Spleen (tissue), 11 donors: ENCODE measurements around the gene MVK. TPM values are rescaled to one million over a fixed set of nuclear protein-coding genes. Genes with fewer than 3 reads are reported as not detected.

Experiments used
- DNase-seq: peaks from one replicate; pipeline ENCODE4 v3.0.0-alpha.2; 2020
- H3K27ac ChIP-seq, 8 donors: fragments of 200-600 bp; sonication (generic) in 7 of 8; 1 replicate in 4 of 8; 2 replicates in 4 of 8; pipeline versions ENCODE4 v1.5.0 to v1.8.0; 2016 to 2021; ENCODE audit warnings: inconsistent platforms in 4 of 8, mild to moderate bottlenecking in 4 of 8, moderate library complexity in 1 of 8
- H3K27me3 ChIP-seq, 7 donors: fragments of 200-600 bp; sonication (generic) in 6 of 7; replicated peaks in 1 of 7; 1 replicate in 4 of 7; 2 replicates in 3 of 7; pipeline versions ENCODE4 v1.5.0 to v1.8.0; 2016 to 2021; ENCODE audit warnings: inconsistent platforms in 3 of 7, mild to moderate bottlenecking in 1 of 7
- H3K36me3 ChIP-seq, 6 donors: fragments of 200-600 bp; sonication (generic) in 5 of 6; 1 replicate in 4 of 6; 2 replicates in 2 of 6; pipeline versions ENCODE4 v1.5.0 to v1.8.0; 2016 to 2021; ENCODE audit warnings: inconsistent platforms in 2 of 6
- H3K4me1 ChIP-seq, 6 donors: fragments of 200-600 bp; sonication (generic) in 5 of 6; 1 replicate in 3 of 6; 2 replicates in 3 of 6; pipeline versions ENCODE4 v1.5.0 to v1.8.0; 2016 to 2021; ENCODE audit warnings: inconsistent platforms in 3 of 6
- H3K4me3 ChIP-seq, 8 donors: fragments of 200-600 bp; sonication (generic) in 7 of 8; 1 replicate in 4 of 8; 2 replicates in 4 of 8; pipeline versions ENCODE4 v1.5.0 to v1.8.0; 2016 to 2021; ENCODE audit warnings: inconsistent platforms in 4 of 8, mild to moderate bottlenecking in 4 of 8, moderate library complexity in 2 of 8
- H3K9me3 ChIP-seq, 8 donors: fragments of 200-600 bp; sonication (generic) in 7 of 8; 1 replicate in 4 of 8; 2 replicates in 4 of 8; pipeline versions ENCODE4 v1.5.0 to v1.8.0; 2016 to 2021; ENCODE audit warnings: inconsistent platforms in 4 of 8
- POLR2A ChIP-seq, 3 donors: fragments of 450-650 bp; IDR thresholded peaks; one replicate each; pipeline ENCODE4 v1.5.1; 2017; ENCODE audit warnings: antibody characterized with exemption in 3 of 3, mild to moderate bottlenecking in 1 of 3
- POLR2AphosphoS5 ChIP-seq, 3 donors: sonication (generic); formaldehyde crosslinking; IDR thresholded peaks; one replicate each; pipeline ENCODE4 v1.5.1; 2017; ENCODE audit warnings: antibody characterized with exemption in 3 of 3
- WGBS, 5 donors: extraction: QIAGEN DNeasy Blood & Tissue Kit in 3 of 5; methylation state at CpG; one replicate each; pipeline versions ENCODE4 v1.1.5 to v1.1.7; 2013 to 2018; 5-methylcytosine and 5-hydroxymethylcytosine counted together
- intact Hi-C: fragments of 100-400 bp; cut with DNase I; formaldehyde crosslinking; loops from one replicate; pipeline ENCODE4 v1.15.0; 2023; ENCODE audit warnings: low total_unique reads
- polyA plus RNA-seq, 3 donors: library from polyadenylated mRNA; stranded (reverse); fragments of 200-250 nt; gene quantifications; one replicate each; pipeline ENCODE4 v1.2.1, GENCODE V29; 2013
- total RNA-seq, 7 donors: library from RNA; depleted of rRNA in 3 of 7; stranded (reverse); fragments of >200 nt in 3 of 7; fragmentation: NEBNext Ultra II Directional in 4 of 7; extraction: Animal tissue kit (Norgen Biotek cat#: 25700) in 4 of 7; gene quantifications; one replicate each; pipeline versions ENCODE4 v1.1.0 to v1.2.1, GENCODE V29; 2016 to 2021
- TF ChIP-seq, protein P1 (sequence below), 11 experiments: fragments of 200-600 bp in 7 of 11; fragments of 450-650 bp in 4 of 11; sonication (generic) in 4 of 11; IDR thresholded peaks in 8 of 11; conservative IDR thresholded peaks in 3 of 11; 1 replicate in 7 of 11; 2 replicates in 4 of 11; pipeline versions ENCODE4 v1.4.0 to v1.8.0; 2016 to 2021; ENCODE audit warnings: antibody characterized with exemption in 11 of 11, inconsistent platforms in 4 of 11, mild to moderate bottlenecking in 1 of 11
- donor health status: healthy with polysubstance abuse.
- donor health status: DM: no; HTN: no; CAD: no; lungs with moderate emphysema.
- donor health status: DM: no; HTN: no; CAD: no.
- donor health status: Bipolar disorder and iron deficiency.
- donor health status: healthy.
- donor health status: DM: no; HTN: no; CAD: no.
- donor health status: DM: yes; HTN: yes; CAD: no.

Gene MVK
- total and polyA plus RNA-seq, 10 donors, result 6.2 to 16.5 (median 9.4) TPM

DNA sequence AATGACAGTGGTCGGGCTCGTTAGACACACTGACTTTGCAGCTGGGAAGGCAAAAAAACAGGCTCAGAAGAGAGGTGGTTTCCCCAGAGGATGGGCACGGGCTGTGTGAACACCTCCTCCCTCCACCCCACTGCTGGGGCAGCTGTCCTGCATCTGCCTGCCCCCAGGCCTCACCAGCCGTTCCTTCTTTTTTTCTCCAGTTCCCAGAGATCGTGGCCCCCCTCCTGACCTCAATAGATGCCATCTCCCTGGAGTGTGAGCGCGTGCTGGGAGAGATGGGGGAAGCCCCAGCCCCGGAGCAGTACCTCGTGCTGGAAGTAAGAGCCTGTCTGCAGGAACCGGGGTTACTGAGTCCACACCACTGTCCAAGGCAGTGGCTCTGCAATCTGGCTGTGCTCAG is 17.4 kb downstream of the MVK start:
- 81 to 90% (median 89%) methylated on average over 10 of the region's 10 CpGs for WGBS, 5 donors
- no peaks in the 10 kb centered on the region for H3K9me3 ChIP-seq
- H3K27ac ChIP-seq, result no peak overlapping the region
- peaks cover 0 to 18% (median 8%) of the 10 kb centered on the region in 6 donors for H3K4me1 ChIP-seq
- no peak overlapping the region for H3K4me3 ChIP-seq
- H3K27me3 ChIP-seq, result no peaks in the 10 kb centered on the region
- TF ChIP-seq, protein P1, sequence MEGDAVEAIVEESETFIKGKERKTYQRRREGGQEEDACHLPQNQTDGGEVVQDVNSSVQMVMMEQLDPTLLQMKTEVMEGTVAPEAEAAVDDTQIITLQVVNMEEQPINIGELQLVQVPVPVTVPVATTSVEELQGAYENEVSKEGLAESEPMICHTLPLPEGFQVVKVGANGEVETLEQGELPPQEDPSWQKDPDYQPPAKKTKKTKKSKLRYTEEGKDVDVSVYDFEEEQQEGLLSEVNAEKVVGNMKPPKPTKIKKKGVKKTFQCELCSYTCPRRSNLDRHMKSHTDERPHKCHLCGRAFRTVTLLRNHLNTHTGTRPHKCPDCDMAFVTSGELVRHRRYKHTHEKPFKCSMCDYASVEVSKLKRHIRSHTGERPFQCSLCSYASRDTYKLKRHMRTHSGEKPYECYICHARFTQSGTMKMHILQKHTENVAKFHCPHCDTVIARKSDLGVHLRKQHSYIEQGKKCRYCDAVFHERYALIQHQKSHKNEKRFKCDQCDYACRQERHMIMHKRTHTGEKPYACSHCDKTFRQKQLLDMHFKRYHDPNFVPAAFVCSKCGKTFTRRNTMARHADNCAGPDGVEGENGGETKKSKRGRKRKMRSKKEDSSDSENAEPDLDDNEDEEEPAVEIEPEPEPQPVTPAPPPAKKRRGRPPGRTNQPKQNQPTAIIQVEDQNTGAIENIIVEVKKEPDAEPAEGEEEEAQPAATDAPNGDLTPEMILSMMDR (IDR thresholded peaks at IDR 0.05 in 8 of 11, conservative IDR thresholded peaks at IDR 0.05 in 3 of 11), result no peak
- TF ChIP-seq POLR2AphosphoS5 (IDR thresholded peaks at IDR 0.05) (no peak), POLR2A (IDR thresholded peaks at IDR 0.05) (no peak)
- H3K36me3 ChIP-seq, result peaks cover 0 to 98% (median 37%) of the 10 kb centered on the region in 6 donors
- intact Hi-C loops, result loop anchor here (10.0 kb wide), 1 partner anchor 124 kb away; the partner anchor contains the start of gene FAM222A
- DNase-seq, result no peak

DNA sequence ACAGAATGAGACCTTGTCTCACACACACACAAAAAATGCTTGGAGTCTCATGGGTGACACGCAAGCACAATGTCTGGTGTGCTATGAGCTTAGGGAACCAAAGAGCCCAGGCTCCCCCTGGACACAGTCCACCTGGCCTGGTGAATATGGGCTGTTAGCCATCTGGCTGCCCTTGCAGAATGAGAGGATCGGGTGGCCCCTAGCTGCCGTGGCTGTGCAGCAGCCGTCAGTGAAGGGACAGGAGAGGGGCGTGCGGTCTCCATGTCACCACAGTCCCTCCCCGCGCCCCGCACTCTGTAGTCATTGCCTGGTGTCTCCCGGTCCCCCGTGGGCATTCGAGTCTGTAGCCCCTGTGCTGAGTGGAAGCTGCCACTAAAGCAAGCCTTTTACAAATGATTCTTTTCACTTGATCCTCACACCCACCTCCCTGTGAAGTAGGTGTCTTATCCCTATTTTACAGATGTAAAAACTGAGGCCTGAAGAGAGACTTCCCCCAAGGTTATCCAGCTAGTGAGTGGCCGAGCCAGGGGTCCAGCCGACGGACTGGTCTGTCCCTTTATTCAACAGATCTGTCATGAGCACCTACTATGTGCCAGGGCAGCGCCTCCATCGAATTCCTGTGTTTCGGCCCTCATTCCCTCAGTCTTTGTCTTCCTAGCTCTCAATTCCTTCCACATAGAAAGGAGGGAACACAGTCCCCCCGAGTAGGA is 18.8 kb downstream of the MVK start:
- 90 to 96% (median 93%) methylated on average over 19 of the region's 19 CpGs for WGBS, 5 donors
- Histone ChIP-seq H3K9me3 (no peaks in the 10 kb centered on the region), H3K27me3 (no peaks in the 10 kb centered on the region), H3K4me1 (peaks cover 0 to 31% (median 9%) of the 10 kb centered on the region in 6 donors), H3K27ac (no peak overlapping the region), H3K4me3 (no peak overlapping the region), H3K36me3 (peaks cover 0 to 94% (median 25%) of the 10 kb centered on the region in 6 donors)
- intact Hi-C loops, result loop anchor here (10.0 kb wide), 1 partner anchor 122 kb away; the partner anchor contains the start of gene FAM222A
- TF ChIP-seq, protein P1 (IDR thresholded peaks at IDR 0.05 in 8 of 11, conservative IDR thresholded peaks at IDR 0.05 in 3 of 11), result no peak
- TF ChIP-seq POLR2A (IDR thresholded peaks at IDR 0.05), result no peak
- no peak for TF ChIP-seq POLR2AphosphoS5 (IDR thresholded peaks at IDR 0.05)
- DNase-seq, result no peak

- no peak for DNase-seq
- Histone ChIP-seq H3K4me3 (no peak overlapping the region), H3K9me3 (no peaks in the 10 kb centered on the region), H3K4me1 (peaks cover 4 to 36% (median 14%) of the 10 kb centered on the region in 6 donors), H3K36me3 (peaks cover 0 to 89% (median 20%) of the 10 kb centered on the region in 6 donors), H3K27ac (no peak overlapping the region), H3K27me3 (no peaks in the 10 kb centered on the region)
- 90 to 93% (median 91%) methylated on average over 5 to 9 of the region's 9 CpGs for WGBS, 5 donors
- no peak for TF ChIP-seq POLR2A (IDR thresholded peaks at IDR 0.05)
- no peak for TF ChIP-seq POLR2AphosphoS5 (IDR thresholded peaks at IDR 0.05)
- TF ChIP-seq, protein P1 (IDR thresholded peaks at IDR 0.05 in 8 of 11, conservative IDR thresholded peaks at IDR 0.05 in 3 of 11), result no peak
- intact Hi-C loops, result loop anchor here (10.0 kb wide), 1 partner anchor 122 kb away; the partner anchor contains the start of gene FAM222A
Observed at GRCh38 chr12:109592905-109593272, 19.3 kb downstream of the MVK start.
